ENCODE data around the gene HSPA1A. TPM values are rescaled to one million over a fixed set of nuclear protein-coding genes. Genes with fewer than 3 reads are reported as not detected.

Gene HSPA1A
- total and polyA plus RNA-seq, 3 donors from 2014 or later, result 90.4 to 151 (median 113) TPM

DNA sequence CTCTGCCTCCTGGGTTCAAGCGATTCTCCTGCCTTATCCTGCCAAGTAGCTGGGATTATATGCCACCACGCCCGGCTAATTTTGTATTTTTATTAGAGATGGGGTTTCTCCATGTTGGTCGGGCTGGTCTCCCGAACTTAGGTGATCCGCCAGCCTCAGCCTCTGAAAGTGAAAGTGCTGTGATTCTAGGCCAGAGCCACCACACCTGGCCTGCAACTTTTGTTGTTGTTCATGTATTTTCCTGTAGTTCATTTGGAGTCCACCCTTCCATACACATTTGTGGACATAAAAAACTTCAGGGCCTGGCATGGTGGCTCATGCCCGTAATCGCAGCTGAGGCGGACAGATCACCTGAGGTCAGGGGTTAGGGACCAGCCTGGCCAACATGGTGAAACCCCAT lies 26.7 kb downstream of the HSPA1A start:
- intact Hi-C loops (cut with DNase I; ENCODE audit: low total_unique reads), result no loop called here
- Histone ChIP-seq H3K27ac (no peak overlapping the region), H3K9me3 (no peaks in the 10 kb centered on the region), H3K4me3 (no peak overlapping the region), H3K4me1 (peaks cover 7% of the 10 kb centered on the region), H3K36me3 (ENCODE audit: low read depth, missing control alignments) (no peaks in the 10 kb centered on the region), H3K27me3 (no peaks in the 10 kb centered on the region)
- 91% methylated on average over 9 of the region's 9 CpGs for WGBS, 2 donors
- DNase-seq, result no peak
- TF ChIP-seq POLR2A (IDR thresholded peaks at IDR 0.05), result no peak
- TF ChIP-seq, protein P1, sequence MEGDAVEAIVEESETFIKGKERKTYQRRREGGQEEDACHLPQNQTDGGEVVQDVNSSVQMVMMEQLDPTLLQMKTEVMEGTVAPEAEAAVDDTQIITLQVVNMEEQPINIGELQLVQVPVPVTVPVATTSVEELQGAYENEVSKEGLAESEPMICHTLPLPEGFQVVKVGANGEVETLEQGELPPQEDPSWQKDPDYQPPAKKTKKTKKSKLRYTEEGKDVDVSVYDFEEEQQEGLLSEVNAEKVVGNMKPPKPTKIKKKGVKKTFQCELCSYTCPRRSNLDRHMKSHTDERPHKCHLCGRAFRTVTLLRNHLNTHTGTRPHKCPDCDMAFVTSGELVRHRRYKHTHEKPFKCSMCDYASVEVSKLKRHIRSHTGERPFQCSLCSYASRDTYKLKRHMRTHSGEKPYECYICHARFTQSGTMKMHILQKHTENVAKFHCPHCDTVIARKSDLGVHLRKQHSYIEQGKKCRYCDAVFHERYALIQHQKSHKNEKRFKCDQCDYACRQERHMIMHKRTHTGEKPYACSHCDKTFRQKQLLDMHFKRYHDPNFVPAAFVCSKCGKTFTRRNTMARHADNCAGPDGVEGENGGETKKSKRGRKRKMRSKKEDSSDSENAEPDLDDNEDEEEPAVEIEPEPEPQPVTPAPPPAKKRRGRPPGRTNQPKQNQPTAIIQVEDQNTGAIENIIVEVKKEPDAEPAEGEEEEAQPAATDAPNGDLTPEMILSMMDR (IDR thresholded peaks at IDR 0.05), result no peak

DNA sequence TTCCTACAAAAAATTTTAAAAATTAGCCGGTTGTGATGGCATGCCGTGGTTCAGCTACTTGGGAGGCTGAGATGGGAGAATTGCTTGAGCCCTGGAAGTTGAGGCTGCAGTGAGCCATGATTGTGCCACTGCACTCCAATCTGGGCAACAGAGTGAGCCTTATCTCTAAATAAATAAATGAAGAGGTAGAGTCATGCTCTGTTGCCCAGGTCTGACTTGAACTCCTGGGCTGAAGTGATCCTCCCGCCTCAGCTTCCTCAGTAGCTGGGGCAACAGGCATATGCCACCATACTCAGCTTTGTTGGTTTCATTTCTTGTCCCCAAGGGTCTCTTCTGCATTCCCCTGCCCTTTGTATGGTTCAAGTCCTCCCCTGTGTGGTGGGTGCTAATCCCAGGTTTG lies 29.2 kb downstream of the HSPA1A start:
- 92 to 95% methylated on average over 3 of the region's 3 CpGs for WGBS, 2 donors
- Histone ChIP-seq H3K36me3 (ENCODE audit: low read depth, missing control alignments) (no peaks in the 10 kb centered on the region), H3K27ac (no peak overlapping the region), H3K27me3 (no peaks in the 10 kb centered on the region), H3K4me3 (no peak overlapping the region), H3K4me1 (no peaks in the 10 kb centered on the region), H3K9me3 (no peaks in the 10 kb centered on the region)
- TF ChIP-seq POLR2A (IDR thresholded peaks at IDR 0.05), result no peak
- TF ChIP-seq, protein P1 (IDR thresholded peaks at IDR 0.05), result no peak
- intact Hi-C loops (cut with DNase I; ENCODE audit: low total_unique reads), result no loop called here
- no peak for DNase-seq

DNA sequence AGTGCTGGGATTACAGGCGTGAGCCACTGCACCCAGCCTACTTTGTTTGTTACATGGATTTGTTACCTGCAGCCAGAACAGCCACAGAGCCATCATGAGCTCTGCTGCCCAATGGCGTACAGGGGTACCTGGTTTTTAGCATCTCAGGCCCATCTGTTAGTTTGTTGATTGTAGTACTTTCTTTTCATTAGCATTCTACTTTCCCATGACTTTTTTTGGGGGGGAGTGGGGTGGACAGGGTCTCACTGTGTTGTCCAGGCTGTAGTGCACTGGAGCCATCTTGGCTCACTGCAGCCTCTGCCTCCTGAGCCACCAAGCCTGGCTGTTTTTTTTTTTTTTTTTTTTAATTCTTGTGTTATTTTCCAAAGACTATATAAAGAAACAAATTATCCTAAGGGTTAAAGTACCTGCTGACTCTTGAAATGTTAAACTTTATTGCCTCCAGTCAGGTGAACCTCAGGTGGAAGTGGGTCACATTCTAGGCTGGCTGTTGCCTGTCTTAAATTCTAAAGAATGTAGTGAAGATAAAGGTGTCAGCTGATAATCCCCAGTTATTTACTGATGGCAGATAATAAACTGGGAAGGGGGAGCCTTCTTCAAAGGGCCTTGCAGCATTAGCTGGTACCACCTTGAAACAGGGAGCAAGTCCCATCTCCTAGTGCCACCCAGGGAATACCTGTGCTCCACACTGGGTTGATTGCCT lies 32.1 kb downstream of the HSPA1A start:
- no peak for DNase-seq
- no peaks in the 10 kb centered on the region for H3K9me3 ChIP-seq
- H3K27ac ChIP-seq, result no peak overlapping the region
- no peak for TF ChIP-seq POLR2A (IDR thresholded peaks at IDR 0.05)
- TF ChIP-seq, protein P1 (IDR thresholded peaks at IDR 0.05), result no peak
- no peaks in the 10 kb centered on the region for H3K27me3 ChIP-seq
- no peaks in the 10 kb centered on the region for H3K4me1 ChIP-seq
- H3K4me3 ChIP-seq, result no peak overlapping the region
- intact Hi-C loops (cut with DNase I; ENCODE audit: low total_unique reads), result no loop called here
- WGBS, 2 donors, result 93 to 95% methylated on average over 2 of the region's 2 CpGs
- H3K36me3 ChIP-seq (ENCODE audit: low read depth, missing control alignments), result no peaks in the 10 kb centered on the region

DNA sequence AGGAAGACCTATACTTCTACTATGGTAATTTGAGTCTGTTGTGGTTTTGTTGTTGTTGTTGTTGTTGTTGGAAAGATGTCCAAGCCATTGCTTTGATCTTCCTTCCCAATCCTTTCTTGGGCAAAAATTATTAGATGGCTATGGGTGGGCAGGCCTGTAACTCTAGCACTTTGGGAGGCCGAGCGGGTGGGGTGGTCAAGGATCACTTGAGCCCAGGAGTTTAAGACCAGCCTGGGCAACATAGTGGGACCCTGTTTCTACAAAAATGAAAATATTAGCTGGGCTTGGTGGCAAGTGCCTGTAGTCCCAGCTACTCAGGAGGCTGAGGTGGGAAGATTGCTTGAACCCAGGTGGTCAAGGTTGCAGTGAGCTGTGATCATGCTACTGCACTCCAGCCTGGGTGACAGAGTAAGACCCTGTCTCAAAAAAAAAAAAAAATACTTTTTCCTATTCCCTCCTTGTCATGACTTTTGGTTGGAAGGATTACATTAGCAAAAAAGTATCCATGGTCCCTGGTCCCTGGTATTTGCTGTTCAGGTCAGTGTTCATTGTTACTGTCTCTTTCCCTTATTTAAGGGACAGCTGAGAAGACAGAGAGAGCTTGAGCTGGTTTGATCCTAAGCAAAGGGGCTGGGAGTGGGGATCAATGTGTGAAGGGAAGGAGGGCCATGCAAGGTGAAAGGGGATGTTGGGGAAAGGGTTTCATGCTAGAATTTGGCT lies 35.6 kb downstream of the HSPA1A start:
- Histone ChIP-seq H3K36me3 (ENCODE audit: low read depth, missing control alignments) (no peaks in the 10 kb centered on the region), H3K27ac (no peak overlapping the region), H3K4me3 (no peak overlapping the region), H3K4me1 (no peaks in the 10 kb centered on the region), H3K9me3 (no peaks in the 10 kb centered on the region), H3K27me3 (no peaks in the 10 kb centered on the region)
- no peak for DNase-seq
- no peak for TF ChIP-seq POLR2A (IDR thresholded peaks at IDR 0.05)
- TF ChIP-seq, protein P1 (IDR thresholded peaks at IDR 0.05), result no peak
- WGBS, 2 donors, result 95 to 100% methylated on average over 2 of the region's 2 CpGs
- intact Hi-C loops (cut with DNase I; ENCODE audit: low total_unique reads), result no loop called here

Measured in testis (tissue), 3 donors.